Keratinocyte (primary cell): ENCODE measurements around the gene ZNF681. TPM values are rescaled to one million over a fixed set of nuclear protein-coding genes. Genes with fewer than 3 reads are reported as not detected.
A peak's percentile ranks its signal among the peaks of the same experiment; 100 is the strongest.

Experiments used
- DNase-seq: peaks from one replicate; pipeline ENCODE4 v3.0.0-alpha.2; 2011; ENCODE audit warnings: low read depth, missing footprints, low spot score
- FAIRE-seq: peaks from 2 replicates; lab custom pipeline; 2011; peaks lifted over from hg19 to GRCh38; lab: Jason Lieb, UNC
- H2AFZ ChIP-seq: 2 replicates; pipeline ENCODE4 v1.6.0; 2012; ENCODE audit warnings: low read length, control low read depth, inconsistent platforms; ENCODE audit not compliant: control insufficient read depth
- H3K27ac ChIP-seq: 2 replicates; pipeline ENCODE4 v1.5.1; 2011; ENCODE audit warnings: low read length; ENCODE audit not compliant: control insufficient read depth, insufficient read depth
- H3K27me3 ChIP-seq: 3 replicates; pipeline ENCODE4 v1.6.0; 2011; ENCODE audit warnings: low read length; ENCODE audit not compliant: control insufficient read depth, insufficient read depth; ENCODE audit errors: extremely low read depth
- H3K36me3 ChIP-seq, 2 experiments: 2 replicates in 1 of 2; 3 replicates in 1 of 2; pipeline ENCODE4 v1.5.1; 2011; ENCODE audit warnings: low read length in 2 of 2, mild to moderate bottlenecking in 1 of 2; ENCODE audit not compliant: control insufficient read depth in 2 of 2, insufficient read depth in 2 of 2; ENCODE audit errors: extremely low read depth in 1 of 2
- H3K4me1 ChIP-seq: 3 replicates; pipeline ENCODE4 v1.5.1; 2011; ENCODE audit warnings: low read length; ENCODE audit not compliant: control insufficient read depth, insufficient read depth; ENCODE audit errors: extremely low read depth
- H3K4me2 ChIP-seq: 3 replicates; pipeline ENCODE4 v1.6.0; 2011; ENCODE audit warnings: low read depth, low read length; ENCODE audit not compliant: control insufficient read depth, insufficient read depth; ENCODE audit errors: extremely low read depth
- H3K4me3 ChIP-seq, 3 experiments: fragments of 200-600 bp in 1 of 3; sonication (generic) in 1 of 3; 2 replicates in 2 of 3; 3 replicates in 1 of 3; pipeline ENCODE4 v1.5.1; 2011 to 2016; ENCODE audit warnings: low read length in 3 of 3, mild to moderate bottlenecking in 3 of 3, control low read depth in 2 of 3, inconsistent platforms in 1 of 3, low read depth in 1 of 3, mixed read lengths in 1 of 3, mixed run types in 1 of 3, moderate library complexity in 1 of 3; ENCODE audit not compliant: control insufficient read depth in 2 of 3, insufficient read depth in 2 of 3; ENCODE audit errors: extremely low read depth in 1 of 3
- H3K79me2 ChIP-seq: 2 replicates; pipeline ENCODE4 v1.6.0; 2012; ENCODE audit warnings: low read length; ENCODE audit not compliant: control insufficient read depth, insufficient read depth
- H3K9ac ChIP-seq: 3 replicates; pipeline ENCODE4 v1.6.0; 2011; ENCODE audit warnings: low read length; ENCODE audit not compliant: control insufficient read depth, insufficient read depth; ENCODE audit errors: extremely low read depth
- H3K9me1 ChIP-seq: 3 replicates; pipeline ENCODE4 v1.6.0; 2011; ENCODE audit warnings: low read length; ENCODE audit not compliant: control insufficient read depth, insufficient read depth; ENCODE audit errors: extremely low read depth
- H3K9me3 ChIP-seq: 2 replicates; pipeline ENCODE4 v1.5.1; 2012; ENCODE audit warnings: low read depth, low read length; ENCODE audit not compliant: control insufficient read depth
- H4K20me1 ChIP-seq: 3 replicates; pipeline ENCODE4 v1.6.0; 2011; ENCODE audit warnings: low read length; ENCODE audit not compliant: control insufficient read depth, insufficient read depth; ENCODE audit errors: extremely low read depth
- CTCF ChIP-seq, 3 experiments: IDR thresholded peaks in 1 of 3; conservative IDR thresholded peaks in 1 of 3; optimal IDR thresholded peaks in 1 of 3; 2 replicates in 2 of 3; 3 replicates in 1 of 3; pipeline versions ENCODE3 to v1.5.1; 2011; ENCODE audit warnings: low read length in 3 of 3, mild to moderate bottlenecking in 3 of 3, moderate library complexity in 2 of 3, control low read depth in 1 of 3, inconsistent platforms in 1 of 3; ENCODE audit not compliant: insufficient read depth in 2 of 3; ENCODE audit errors: extremely low read depth in 1 of 3
- EZH2 ChIP-seq: IDR thresholded peaks from one replicate; pipeline ENCODE4 v1.6.1; 2012; ENCODE audit warnings: inconsistent platforms, mild to moderate bottlenecking, low read length, moderate library complexity
- dilution Hi-C: fragments of 300-500 bp; cut with MboI; formaldehyde crosslinking; loops from one replicate; pipeline ENCODE4 v1.7.0; 2020; ENCODE audit warnings: low sequenced_read_pairs; ENCODE audit not compliant: extremely low pct_ligation_motif_present
- polyA plus RNA-seq, 5 experiments: library from polyadenylated mRNA; depleted of rRNA in 3 of 5; stranded (reverse) in 3 of 5; stranded (forward) in 1 of 5; unstranded in 1 of 5; fragments of >200 nt; gene quantifications; 1 replicate in 1 of 5; 2 replicates in 3 of 5; 3 replicates in 1 of 5; pipeline versions ENCODE4 v1.2.1 to v1.2.3, GENCODE V29; 2011 to 2012; ENCODE audit warnings: missing spikeins in 2 of 5, low read depth in 1 of 5, low replicate concordance in 1 of 5

ZNF681 gene
- polyA plus RNA-seq, 1 donor (not counting 4 experiments of a cell fraction or from before 2014, with no cell fraction given), result 1.4 TPM

- Histone ChIP-seq H3K9me3 (no peaks in the 10 kb centered on the region), H3K4me3 (no peak overlapping the region), H3K9me1 (no peaks in the 10 kb centered on the region), H3K27ac (no peak overlapping the region), H3K4me2 (no peak overlapping the region), H3K9ac (no peak overlapping the region), H4K20me1 (no peaks in the 10 kb centered on the region), H3K36me3 (peaks cover 0 to 1% of the 10 kb centered on the region in 2 experiments), H3K27me3 (no peaks in the 10 kb centered on the region), H3K4me1 (peaks cover 3% of the 10 kb centered on the region), H2AFZ (no peak overlapping the region), H3K79me2 (no peaks in the 10 kb centered on the region)
- FAIRE-seq (no peak), DNase-seq (no peak)
- dilution Hi-C loops, result no loop called here
- no peak for TF ChIP-seq CTCF (optimal IDR thresholded peaks at IDR 0.05 in 1 of 3, IDR thresholded peaks at IDR 0.05 in 1 of 3, conservative IDR thresholded peaks at IDR 0.05 in 1 of 3; ENCODE audit: extremely low read depth in 1 of 3, insufficient read depth in 2 of 3, low read length in 3 of 3)
- TF ChIP-seq EZH2, result no peak
Observed at GRCh38 chr19:23764781-23765180, 6.1 kb upstream of the ZNF681 start.

GRCh38 chr19:23762884-23763711 lies 4.4 kb upstream of the ZNF681 start:
- Histone ChIP-seq H3K36me3 (peaks cover 0 to 1% of the 10 kb centered on the region in 2 experiments), H3K9me1 (no peaks in the 10 kb centered on the region), H2AFZ (peak overlapping the region; percentile 96), H3K27ac (peak overlapping the region; percentile 68), H3K9ac (peak overlapping the region; percentile 77), H3K9me3 (no peaks in the 10 kb centered on the region), H3K27me3 (no peaks in the 10 kb centered on the region), H3K79me2 (no peaks in the 10 kb centered on the region), H3K4me3 (peak overlapping the region; percentile 75 to 86 (median 81)), H3K4me2 (peak overlapping the region; percentile 87), H3K4me1 (peaks cover 3% of the 10 kb centered on the region), H4K20me1 (no peaks in the 10 kb centered on the region)
- DNase-seq (no peak), FAIRE-seq (no peak)
- no peak for TF ChIP-seq CTCF (optimal IDR thresholded peaks at IDR 0.05 in 1 of 3, IDR thresholded peaks at IDR 0.05 in 1 of 3, conservative IDR thresholded peaks at IDR 0.05 in 1 of 3; ENCODE audit: extremely low read depth in 1 of 3, insufficient read depth in 2 of 3, low read length in 3 of 3)
- TF ChIP-seq EZH2, result no peak
- dilution Hi-C loops, result no loop called here
